ENCODE data around the gene MAD1L1.

The MAD1L1 gene

GRCh38 chr7:2122651-2123050 is 110.1 kb downstream of the MAD1L1 start:
- H3K9me3 ChIP-seq (ENCODE audit: low read length), result no peaks in the 10 kb centered on the region
- H3K4me3 ChIP-seq (ENCODE audit: low read depth in 1 of 2, low read length in 2 of 2), result no peak overlapping the region
- H3K36me3 ChIP-seq (ENCODE audit: insufficient read depth, low read length), result no peaks in the 10 kb centered on the region
- H3K27me3 ChIP-seq (ENCODE audit: control insufficient read depth in 1 of 2, insufficient read depth in 2 of 2, low read length in 2 of 2), result no peaks in the 10 kb centered on the region
- H3K4me1 ChIP-seq (ENCODE audit: insufficient read depth, low read length), result peaks cover under 1% of the 10 kb centered on the region
- H3K27ac ChIP-seq (ENCODE audit: low read depth, low read length), result no peak overlapping the region
- no peak overlapping the region for H3K9ac ChIP-seq (ENCODE audit: low read length)

GRCh38 chr7:2120841-2121830 is 111.6 kb downstream of the MAD1L1 start:
- Histone ChIP-seq H3K9ac (ENCODE audit: low read length) (no peak overlapping the region), H3K4me1 (ENCODE audit: insufficient read depth, low read length) (peaks cover 15% of the 10 kb centered on the region), H3K4me3 (ENCODE audit: low read depth in 1 of 2, low read length in 2 of 2) (no peak overlapping the region), H3K27ac (ENCODE audit: low read depth, low read length) (no peak overlapping the region), H3K36me3 (ENCODE audit: insufficient read depth, low read length) (no peaks in the 10 kb centered on the region), H3K9me3 (ENCODE audit: low read length) (no peaks in the 10 kb centered on the region), H3K27me3 (ENCODE audit: control insufficient read depth in 1 of 2, insufficient read depth in 2 of 2, low read length in 2 of 2) (no peaks in the 10 kb centered on the region)

GRCh38 chr7:2120251-2120660 is 112.5 kb downstream of the MAD1L1 start:
- Histone ChIP-seq H3K9me3 (ENCODE audit: low read length) (no peaks in the 10 kb centered on the region), H3K36me3 (ENCODE audit: insufficient read depth, low read length) (no peaks in the 10 kb centered on the region), H3K27ac (ENCODE audit: low read depth, low read length) (no peak overlapping the region), H3K9ac (ENCODE audit: low read length) (no peak overlapping the region), H3K27me3 (ENCODE audit: control insufficient read depth in 1 of 2, insufficient read depth in 2 of 2, low read length in 2 of 2) (no peaks in the 10 kb centered on the region), H3K4me3 (ENCODE audit: low read depth in 1 of 2, low read length in 2 of 2) (no peak overlapping the region), H3K4me1 (ENCODE audit: insufficient read depth, low read length) (peaks cover 21% of the 10 kb centered on the region)

GRCh38 chr7:2118630-2119190 is 114.0 kb downstream of the MAD1L1 start:
- Histone ChIP-seq H3K27me3 (ENCODE audit: control insufficient read depth in 1 of 2, insufficient read depth in 2 of 2, low read length in 2 of 2) (no peaks in the 10 kb centered on the region), H3K4me1 (ENCODE audit: insufficient read depth, low read length) (peaks cover 21% of the 10 kb centered on the region), H3K27ac (ENCODE audit: low read depth, low read length) (no peak overlapping the region), H3K9me3 (ENCODE audit: low read length) (no peaks in the 10 kb centered on the region), H3K36me3 (ENCODE audit: insufficient read depth, low read length) (no peaks in the 10 kb centered on the region), H3K4me3 (ENCODE audit: low read depth in 1 of 2, low read length in 2 of 2) (no peak overlapping the region), H3K9ac (ENCODE audit: low read length) (no peak overlapping the region)

GRCh38 chr7:2118056-2118455 is 114.7 kb downstream of the MAD1L1 start:
- no peak overlapping the region for H3K4me3 ChIP-seq (ENCODE audit: low read depth in 1 of 2, low read length in 2 of 2)
- no peaks in the 10 kb centered on the region for H3K36me3 ChIP-seq (ENCODE audit: insufficient read depth, low read length)
- H3K27ac ChIP-seq (ENCODE audit: low read depth, low read length), result no peak overlapping the region
- no peak overlapping the region for H3K9ac ChIP-seq (ENCODE audit: low read length)
- no peaks in the 10 kb centered on the region for H3K27me3 ChIP-seq (ENCODE audit: control insufficient read depth in 1 of 2, insufficient read depth in 2 of 2, low read length in 2 of 2)
- H3K4me1 ChIP-seq (ENCODE audit: insufficient read depth, low read length), result peaks cover 21% of the 10 kb centered on the region
- H3K9me3 ChIP-seq (ENCODE audit: low read length), result no peaks in the 10 kb centered on the region

GRCh38 chr7:2117646-2118045 is 115.1 kb downstream of the MAD1L1 start:
- Histone ChIP-seq H3K9me3 (ENCODE audit: low read length) (no peaks in the 10 kb centered on the region), H3K27ac (ENCODE audit: low read depth, low read length) (peak overlapping the region; percentile 55), H3K4me3 (ENCODE audit: low read depth in 1 of 2, low read length in 2 of 2) (no peak overlapping the region), H3K27me3 (ENCODE audit: control insufficient read depth in 1 of 2, insufficient read depth in 2 of 2, low read length in 2 of 2) (no peaks in the 10 kb centered on the region), H3K4me1 (ENCODE audit: insufficient read depth, low read length) (peaks cover 21% of the 10 kb centered on the region), H3K9ac (ENCODE audit: low read length) (no peak overlapping the region), H3K36me3 (ENCODE audit: insufficient read depth, low read length) (no peaks in the 10 kb centered on the region)

GRCh38 chr7:2116989-2117591 is 115.7 kb downstream of the MAD1L1 start:
- Histone ChIP-seq H3K9ac (ENCODE audit: low read length) (no peak overlapping the region), H3K36me3 (ENCODE audit: insufficient read depth, low read length) (no peaks in the 10 kb centered on the region), H3K4me3 (ENCODE audit: low read depth in 1 of 2, low read length in 2 of 2) (no peak overlapping the region), H3K9me3 (ENCODE audit: low read length) (no peaks in the 10 kb centered on the region), H3K27ac (ENCODE audit: low read depth, low read length) (peak overlapping the region; percentile 56), H3K27me3 (ENCODE audit: control insufficient read depth in 1 of 2, insufficient read depth in 2 of 2, low read length in 2 of 2) (no peaks in the 10 kb centered on the region), H3K4me1 (ENCODE audit: insufficient read depth, low read length) (peaks cover 21% of the 10 kb centered on the region)

- Histone ChIP-seq H3K4me3 (ENCODE audit: low read depth in 1 of 2, low read length in 2 of 2) (no peak overlapping the region), H3K4me1 (ENCODE audit: insufficient read depth, low read length) (peaks cover 27% of the 10 kb centered on the region), H3K27ac (ENCODE audit: low read depth, low read length) (peak overlapping the region; percentile 56), H3K9me3 (ENCODE audit: low read length) (no peaks in the 10 kb centered on the region), H3K9ac (ENCODE audit: low read length) (no peak overlapping the region), H3K27me3 (ENCODE audit: control insufficient read depth in 1 of 2, insufficient read depth in 2 of 2, low read length in 2 of 2) (no peaks in the 10 kb centered on the region), H3K36me3 (ENCODE audit: insufficient read depth, low read length) (no peaks in the 10 kb centered on the region)
These were observed 116.3 kb downstream of the MAD1L1 start for GRCh38 chr7:2116448-2116810.

GRCh38 chr7:2115760-2116447 is 116.8 kb downstream of the MAD1L1 start:
- H3K36me3 ChIP-seq (ENCODE audit: insufficient read depth, low read length), result no peaks in the 10 kb centered on the region
- H3K4me1 ChIP-seq (ENCODE audit: insufficient read depth, low read length), result peaks cover 30% of the 10 kb centered on the region
- peak overlapping the region; percentile 43 for H3K27ac ChIP-seq (ENCODE audit: low read depth, low read length)
- no peaks in the 10 kb centered on the region for H3K9me3 ChIP-seq (ENCODE audit: low read length)
- no peaks in the 10 kb centered on the region for H3K27me3 ChIP-seq (ENCODE audit: control insufficient read depth in 1 of 2, insufficient read depth in 2 of 2, low read length in 2 of 2)
- no peak overlapping the region for H3K9ac ChIP-seq (ENCODE audit: low read length)
- no peak overlapping the region for H3K4me3 ChIP-seq (ENCODE audit: low read depth in 1 of 2, low read length in 2 of 2)

GRCh38 chr7:2114926-2115759 is 117.6 kb downstream of the MAD1L1 start:
- Histone ChIP-seq H3K27me3 (ENCODE audit: control insufficient read depth in 1 of 2, insufficient read depth in 2 of 2, low read length in 2 of 2) (no peaks in the 10 kb centered on the region), H3K9me3 (ENCODE audit: low read length) (no peaks in the 10 kb centered on the region), H3K4me1 (ENCODE audit: insufficient read depth, low read length) (peaks cover 38% of the 10 kb centered on the region), H3K4me3 (ENCODE audit: low read depth in 1 of 2, low read length in 2 of 2) (no peak overlapping the region), H3K27ac (ENCODE audit: low read depth, low read length) (peak overlapping the region; percentile 43), H3K36me3 (ENCODE audit: insufficient read depth, low read length) (no peaks in the 10 kb centered on the region), H3K9ac (ENCODE audit: low read length) (no peak overlapping the region)
